ENCODE measurements around the gene KLF5.

DNA sequence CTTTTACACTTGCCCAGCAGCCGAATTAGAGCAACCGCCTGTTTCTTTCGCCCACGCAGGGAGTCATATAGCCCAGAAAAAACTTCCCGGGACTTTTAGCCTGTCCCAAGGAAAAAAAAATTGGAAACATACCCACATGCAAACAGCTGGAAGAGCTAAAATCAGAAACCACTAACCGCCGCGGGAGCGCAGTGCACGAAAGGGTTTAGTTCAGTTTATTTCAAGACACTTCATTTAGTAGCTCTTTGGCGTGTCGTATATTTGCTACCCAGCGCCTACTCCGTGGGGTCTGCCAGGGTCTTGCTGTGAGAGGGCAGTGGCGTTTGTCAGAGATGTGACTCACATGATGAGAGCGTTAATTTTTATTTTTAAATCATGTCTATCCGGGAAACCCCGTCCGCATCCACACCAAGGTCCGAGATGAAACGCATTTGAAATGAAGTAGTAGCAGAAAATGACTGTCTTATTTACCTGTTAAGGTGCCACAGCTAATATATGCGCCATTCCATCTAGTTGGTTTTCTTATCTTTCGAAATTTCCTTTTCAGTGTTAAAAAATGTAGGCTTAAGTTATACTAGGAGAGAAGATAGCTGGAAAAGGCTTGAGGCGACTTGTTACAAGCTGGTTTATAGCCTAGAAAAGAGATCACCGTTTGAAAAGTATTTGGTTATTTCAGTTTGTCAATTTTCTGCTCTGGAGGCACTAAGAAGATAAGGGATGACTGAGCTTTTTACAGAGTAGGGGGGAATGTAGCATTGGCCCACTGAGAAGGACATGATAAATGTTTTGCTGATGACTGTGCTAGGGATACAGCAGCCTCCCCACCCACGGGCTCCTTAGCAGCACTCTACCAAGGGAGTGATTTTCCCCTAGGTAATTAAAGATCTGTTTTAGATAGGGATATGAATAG is 1.7 kb downstream of the KLF5 start:
- TF ChIP-seq, protein P1, sequence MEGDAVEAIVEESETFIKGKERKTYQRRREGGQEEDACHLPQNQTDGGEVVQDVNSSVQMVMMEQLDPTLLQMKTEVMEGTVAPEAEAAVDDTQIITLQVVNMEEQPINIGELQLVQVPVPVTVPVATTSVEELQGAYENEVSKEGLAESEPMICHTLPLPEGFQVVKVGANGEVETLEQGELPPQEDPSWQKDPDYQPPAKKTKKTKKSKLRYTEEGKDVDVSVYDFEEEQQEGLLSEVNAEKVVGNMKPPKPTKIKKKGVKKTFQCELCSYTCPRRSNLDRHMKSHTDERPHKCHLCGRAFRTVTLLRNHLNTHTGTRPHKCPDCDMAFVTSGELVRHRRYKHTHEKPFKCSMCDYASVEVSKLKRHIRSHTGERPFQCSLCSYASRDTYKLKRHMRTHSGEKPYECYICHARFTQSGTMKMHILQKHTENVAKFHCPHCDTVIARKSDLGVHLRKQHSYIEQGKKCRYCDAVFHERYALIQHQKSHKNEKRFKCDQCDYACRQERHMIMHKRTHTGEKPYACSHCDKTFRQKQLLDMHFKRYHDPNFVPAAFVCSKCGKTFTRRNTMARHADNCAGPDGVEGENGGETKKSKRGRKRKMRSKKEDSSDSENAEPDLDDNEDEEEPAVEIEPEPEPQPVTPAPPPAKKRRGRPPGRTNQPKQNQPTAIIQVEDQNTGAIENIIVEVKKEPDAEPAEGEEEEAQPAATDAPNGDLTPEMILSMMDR (conservative IDR thresholded peaks at IDR 0.05; ENCODE audit: low read length) = no peak
- TF ChIP-seq EZH2phosphoT487 (IDR thresholded peaks at IDR 0.05; ENCODE audit: borderline replicate concordance) = no peak

Data from Loucy (cell line).